H7 (cell line): Measurements from ENCODE around the gene GUCY2F. TPM values are rescaled to one million over a fixed set of nuclear protein-coding genes. Genes with fewer than 3 reads are reported as not detected.

ENCODE experiments used
- DNase-seq: peaks from one replicate; pipeline ENCODE4 v3.0.0; 2012
- H3K27me3 ChIP-seq: 2 replicates; pipeline ENCODE4 v1.6.0; 2011; ENCODE audit warnings: mild to moderate bottlenecking, low read length; ENCODE audit not compliant: control insufficient read depth, insufficient read depth
- H3K36me3 ChIP-seq: replicated peaks from 2 replicates; pipeline ENCODE4 v1.5.1; 2011; ENCODE audit warnings: low read length; ENCODE audit not compliant: control insufficient read depth, insufficient read depth
- H3K4me3 ChIP-seq: 2 replicates; pipeline ENCODE4 v1.5.1; 2011; ENCODE audit warnings: low read depth, mild to moderate bottlenecking, control low read depth, low read length, moderate library complexity; ENCODE audit not compliant: insufficient read depth
- total RNA-seq: library from RNA; depleted of rRNA; stranded (reverse); fragments of >200 nt; shearing (Covaris generic); gene quantifications from 2 replicates; pipeline ENCODE4 v1.2.3, GENCODE V29; 2014; rRNA removed

The GUCY2F gene
- total RNA-seq, 1 experiment from 2014 or later: 0.03 TPM

DNA sequence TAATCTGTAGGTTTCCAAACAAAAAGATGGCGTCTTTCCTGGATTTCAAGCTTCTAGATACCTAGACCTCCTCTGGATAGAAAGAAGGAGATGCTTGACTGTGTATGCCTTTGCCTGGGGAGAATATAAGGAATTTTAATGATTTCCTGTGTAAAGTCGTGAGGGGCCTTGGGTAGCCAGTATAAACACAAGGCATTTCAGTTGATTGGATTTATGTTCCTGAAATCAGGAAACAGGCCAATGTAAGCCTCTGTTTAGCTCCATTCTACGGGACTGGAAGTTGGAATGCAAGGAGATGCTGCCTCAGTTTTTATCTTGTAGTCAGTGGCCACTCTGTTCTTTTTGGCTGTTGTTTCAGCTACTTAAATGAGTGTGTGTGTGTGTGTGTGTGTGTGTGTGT, 137.2 kb downstream of the GUCY2F start:
- DNase-seq: no peak
- Histone ChIP-seq H3K36me3 (no peaks in the 10 kb centered on the region), H3K4me3 (no peak overlapping the region)

DNA sequence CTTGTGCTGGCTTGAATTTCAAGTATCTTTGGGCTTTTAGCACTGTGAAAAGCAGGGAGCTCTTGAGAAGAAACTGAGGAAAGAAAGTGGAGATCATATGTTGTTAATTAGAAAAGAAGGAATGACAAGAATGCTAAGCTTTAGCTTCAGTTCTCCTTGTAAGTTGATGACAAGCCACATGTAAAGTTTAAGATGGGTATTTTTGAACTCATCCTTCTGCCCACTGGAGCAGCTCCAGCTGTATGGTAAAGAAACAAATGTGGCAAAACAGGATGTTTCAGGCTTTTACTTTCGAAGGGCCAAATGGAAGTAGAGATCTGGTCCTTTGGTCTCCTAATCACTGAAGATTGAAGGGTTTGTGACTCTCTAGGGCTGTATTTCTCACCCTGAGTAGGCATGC, 137.8 kb downstream of the GUCY2F start:
- Histone ChIP-seq H3K36me3 (no peaks in the 10 kb centered on the region), H3K4me3 (no peak overlapping the region), H3K27me3 (no peaks in the 10 kb centered on the region)
- no peak for DNase-seq

More for the DNA sequence above, 137.2 kb downstream of the GUCY2F start:
- H3K27me3 ChIP-seq: no peaks in the 10 kb centered on the region

DNA sequence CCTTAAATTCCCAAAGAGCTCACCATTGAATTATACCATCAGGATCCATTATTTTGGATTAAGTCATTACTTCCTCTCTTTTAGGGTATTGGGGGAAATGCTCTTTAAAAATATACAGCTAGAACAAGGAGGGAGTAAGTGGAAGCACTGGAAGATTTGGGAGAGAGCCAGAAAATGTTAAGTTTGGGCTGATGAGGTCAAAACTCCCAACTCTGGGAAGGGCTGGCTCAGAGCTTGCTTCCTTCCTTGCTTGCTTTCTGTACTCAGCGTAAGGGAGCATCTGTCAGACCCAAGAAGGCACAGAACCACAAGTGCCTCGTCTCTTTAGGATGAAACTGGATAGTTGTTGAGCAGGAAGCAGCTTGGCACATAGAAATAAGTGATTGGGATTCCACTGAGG, 138.2 kb downstream of the GUCY2F start:
- DNase-seq: no peak
- Histone ChIP-seq H3K4me3 (no peak overlapping the region), H3K27me3 (no peaks in the 10 kb centered on the region), H3K36me3 (no peaks in the 10 kb centered on the region)

DNA sequence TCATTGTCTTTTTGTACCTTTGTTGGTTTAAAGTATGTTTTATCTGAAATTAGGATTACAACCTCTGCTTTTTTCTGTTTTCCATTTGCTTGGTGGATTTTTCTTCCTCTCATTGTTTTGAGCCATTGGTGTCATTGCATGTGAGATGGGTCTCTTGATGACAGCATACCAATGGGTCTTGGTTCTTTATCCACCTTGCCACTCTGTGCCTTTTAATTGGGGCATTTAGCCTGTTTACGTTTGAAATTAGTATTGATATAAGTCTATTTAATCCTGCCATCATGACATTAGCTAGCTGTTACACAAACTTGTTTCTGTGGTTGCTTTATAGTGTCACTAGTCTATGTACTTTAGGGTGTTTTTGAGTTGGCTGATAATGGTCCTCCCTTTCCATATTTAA, 145.7 kb downstream of the GUCY2F start:
- Histone ChIP-seq H3K27me3 (no peaks in the 10 kb centered on the region), H3K36me3 (no peaks in the 10 kb centered on the region), H3K4me3 (no peak overlapping the region)
- no peak for DNase-seq

DNA sequence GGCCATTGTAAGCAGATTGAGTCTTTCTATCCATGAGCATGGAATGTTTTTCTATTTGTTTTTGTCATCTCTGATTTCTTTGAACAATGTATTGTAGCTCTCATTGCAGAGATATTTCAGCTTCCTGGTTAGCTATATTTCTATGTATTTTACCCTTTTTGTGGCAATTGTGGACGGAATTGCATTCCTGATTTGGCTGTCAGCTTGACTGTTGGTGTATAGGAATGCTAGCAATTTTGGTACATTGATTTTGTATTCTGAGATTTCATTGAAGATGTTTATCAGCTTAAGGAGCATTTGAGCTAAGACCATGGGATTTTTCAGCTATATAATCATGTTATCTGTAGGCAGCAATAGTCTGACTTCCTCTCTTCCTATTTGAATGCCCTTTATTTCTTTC, 154.6 kb downstream of the GUCY2F start:
- H3K27me3 ChIP-seq: no peaks in the 10 kb centered on the region
- DNase-seq: no peak
- H3K36me3 ChIP-seq: no peaks in the 10 kb centered on the region
- H3K4me3 ChIP-seq: no peak overlapping the region

Other genes starting within 250 kb of the GUCY2F start
- 28.6 and 30.8 TPM in 2 replicates for gene NXT2, start 54.8 kb upstream of the GUCY2F start, total RNA-seq
- gene KCNE5, start 143.1 kb upstream of the GUCY2F start, total RNA-seq: 0.74 and 4.0 TPM in 2 replicates